Measurements from ENCODE around the gene TESMIN.

TESMIN gene

DNA sequence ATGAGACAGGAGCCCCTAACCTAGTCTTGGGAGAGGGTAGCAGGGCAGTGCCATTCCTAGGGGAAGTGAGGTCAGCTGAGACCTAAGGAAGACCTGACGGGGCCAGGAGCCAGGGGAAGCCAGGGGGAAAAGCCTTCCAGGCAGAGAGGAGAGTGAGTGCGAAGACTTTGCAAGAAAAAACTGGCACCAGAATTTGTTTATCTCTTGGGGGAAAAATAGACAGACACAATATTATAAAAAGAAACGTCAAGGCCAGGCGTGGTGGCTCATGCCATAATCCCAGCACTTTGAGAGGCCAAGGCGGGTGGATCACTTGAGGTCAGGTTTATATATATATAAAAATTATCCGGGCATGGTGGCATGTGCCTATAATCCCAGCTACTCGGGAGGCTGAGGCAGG is 26.9 kb upstream of the TESMIN start:
- DNase-seq (ENCODE audit: insufficient read length, low spot score), result no peak
- FAIRE-seq, result no peak
- TF ChIP-seq SPI1 (IDR thresholded peaks at IDR 0.05; ENCODE audit: low read depth, low read length) (no peak), TAF1 (IDR thresholded peaks at IDR 0.05; ENCODE audit: low read depth, low read length) (no peak), POLR2AphosphoS5 (IDR thresholded peaks at IDR 0.05; ENCODE audit: low read depth, low read length) (no peak)

DNA sequence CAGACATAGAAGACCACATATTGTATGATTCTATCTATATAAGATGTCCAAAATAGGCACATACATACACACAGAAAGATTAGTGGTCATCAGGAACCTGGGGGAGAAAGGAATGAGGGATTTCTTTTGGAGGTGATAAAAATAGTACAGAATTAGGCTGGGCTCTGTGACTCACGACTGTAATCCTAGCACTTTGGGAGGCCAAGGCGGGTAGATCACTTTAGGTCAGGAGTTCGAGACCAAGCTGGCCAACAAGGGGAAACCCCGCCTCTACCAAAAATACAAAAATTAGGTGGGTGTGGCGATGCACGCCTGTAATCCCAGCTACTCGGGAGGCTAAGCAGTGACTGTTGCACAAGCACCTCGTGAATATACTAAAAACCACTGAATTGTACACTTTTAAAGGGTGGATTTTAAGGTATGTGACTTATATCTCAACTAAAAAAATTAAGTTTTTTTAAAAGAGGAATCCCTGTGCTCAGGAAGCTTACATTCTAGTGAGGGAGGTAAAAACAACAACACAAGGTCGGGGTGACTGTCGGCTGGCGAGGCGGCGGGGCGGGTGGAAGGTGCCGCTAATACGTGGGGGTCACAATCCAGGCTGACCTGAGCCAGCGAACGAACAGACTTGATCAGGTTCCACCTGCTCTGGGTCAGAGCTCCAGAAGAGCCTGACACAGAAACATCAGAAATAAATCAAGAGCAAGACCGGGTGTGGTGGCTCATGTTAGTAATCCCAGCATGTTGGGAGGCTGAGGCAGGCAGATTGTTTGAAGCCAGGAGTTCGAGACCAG is 25.3 kb upstream of the TESMIN start:
- TF ChIP-seq TAF1 (IDR thresholded peaks at IDR 0.05; ENCODE audit: low read depth, low read length) (no peak), POU2F2 (IDR thresholded peaks at IDR 0.05; ENCODE audit: low read depth, low read length) (no peak), POLR2AphosphoS5 (IDR thresholded peaks at IDR 0.05; ENCODE audit: low read depth, low read length) (no peak), PAX5 (IDR thresholded peaks at IDR 0.05; ENCODE audit: insufficient read depth, low read length, severe bottlenecking) (no peak), POLR2A (IDR thresholded peaks at IDR 0.05; ENCODE audit: low read depth, low read length) (no peak), SPI1 (IDR thresholded peaks at IDR 0.05; ENCODE audit: low read depth, low read length) (no peak)
- FAIRE-seq (no peak), DNase-seq (ENCODE audit: insufficient read length, low spot score) (no peak)

DNA sequence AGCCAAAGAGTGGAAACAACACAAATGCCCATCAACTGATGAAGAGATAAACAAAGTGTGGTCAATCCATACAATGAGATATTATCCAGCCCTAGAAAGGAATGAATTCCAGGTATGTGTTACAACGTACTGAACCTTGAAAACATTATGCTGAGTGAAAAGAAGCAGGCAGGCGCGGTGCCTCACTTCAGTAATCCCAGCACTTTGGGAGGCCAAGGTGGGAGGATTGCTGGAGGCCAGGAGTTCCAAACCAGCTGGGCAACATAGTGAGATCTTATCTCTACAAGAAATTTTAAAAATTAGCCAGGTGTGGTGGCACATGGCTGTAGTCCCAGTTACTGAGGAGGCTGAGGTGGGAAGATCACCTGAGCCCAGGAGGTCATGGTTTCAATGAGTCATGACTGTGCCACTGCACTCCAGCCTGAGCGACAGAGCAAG is 24.6 kb upstream of the TESMIN start:
- no peak for TF ChIP-seq TAF1 (IDR thresholded peaks at IDR 0.05; ENCODE audit: low read depth, low read length)
- no peak for TF ChIP-seq PAX5 (IDR thresholded peaks at IDR 0.05; ENCODE audit: insufficient read depth, low read length, severe bottlenecking)
- TF ChIP-seq POLR2AphosphoS5 (IDR thresholded peaks at IDR 0.05; ENCODE audit: low read depth, low read length), result no peak
- TF ChIP-seq POLR2A (IDR thresholded peaks at IDR 0.05; ENCODE audit: low read depth, low read length), result no peak
- TF ChIP-seq SPI1 (IDR thresholded peaks at IDR 0.05; ENCODE audit: low read depth, low read length), result no peak
- TF ChIP-seq POU2F2 (IDR thresholded peaks at IDR 0.05; ENCODE audit: low read depth, low read length), result no peak
- DNase-seq (ENCODE audit: insufficient read length, low spot score) (no peak), FAIRE-seq (no peak)

DNA sequence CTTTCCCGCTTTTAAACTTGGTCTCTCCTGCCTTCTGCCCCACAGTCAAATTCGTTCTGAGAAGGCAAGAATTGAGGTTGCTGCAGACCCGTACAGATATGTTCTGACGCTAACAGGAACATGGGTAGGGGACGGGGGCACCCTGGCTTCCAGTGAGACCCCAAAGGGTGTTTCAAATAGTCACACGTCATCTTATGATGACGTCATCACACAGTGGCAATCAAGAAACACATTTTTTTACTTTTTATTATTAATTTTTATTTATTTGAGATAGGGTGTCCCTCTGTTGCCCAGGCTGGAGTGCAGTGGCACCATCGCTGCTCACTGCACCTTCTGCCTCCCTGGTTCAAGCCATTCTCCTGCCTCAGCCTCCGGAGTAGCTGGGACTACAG is 22.9 kb upstream of the TESMIN start:
- no peak for DNase-seq (ENCODE audit: insufficient read length, low spot score)
- TF ChIP-seq POLR2AphosphoS5 (IDR thresholded peaks at IDR 0.05; ENCODE audit: low read depth, low read length), result no peak
- TF ChIP-seq SPI1 (IDR thresholded peaks at IDR 0.05; ENCODE audit: low read depth, low read length), result no peak
- TF ChIP-seq TAF1 (IDR thresholded peaks at IDR 0.05; ENCODE audit: low read depth, low read length), result no peak
- no peak for TF ChIP-seq POU2F2 (IDR thresholded peaks at IDR 0.05; ENCODE audit: low read depth, low read length)
- TF ChIP-seq POLR2A (IDR thresholded peaks at IDR 0.05; ENCODE audit: low read depth, low read length), result no peak
- no peak for TF ChIP-seq PAX5 (IDR thresholded peaks at IDR 0.05; ENCODE audit: insufficient read depth, low read length, severe bottlenecking)
- FAIRE-seq, result no peak

DNA sequence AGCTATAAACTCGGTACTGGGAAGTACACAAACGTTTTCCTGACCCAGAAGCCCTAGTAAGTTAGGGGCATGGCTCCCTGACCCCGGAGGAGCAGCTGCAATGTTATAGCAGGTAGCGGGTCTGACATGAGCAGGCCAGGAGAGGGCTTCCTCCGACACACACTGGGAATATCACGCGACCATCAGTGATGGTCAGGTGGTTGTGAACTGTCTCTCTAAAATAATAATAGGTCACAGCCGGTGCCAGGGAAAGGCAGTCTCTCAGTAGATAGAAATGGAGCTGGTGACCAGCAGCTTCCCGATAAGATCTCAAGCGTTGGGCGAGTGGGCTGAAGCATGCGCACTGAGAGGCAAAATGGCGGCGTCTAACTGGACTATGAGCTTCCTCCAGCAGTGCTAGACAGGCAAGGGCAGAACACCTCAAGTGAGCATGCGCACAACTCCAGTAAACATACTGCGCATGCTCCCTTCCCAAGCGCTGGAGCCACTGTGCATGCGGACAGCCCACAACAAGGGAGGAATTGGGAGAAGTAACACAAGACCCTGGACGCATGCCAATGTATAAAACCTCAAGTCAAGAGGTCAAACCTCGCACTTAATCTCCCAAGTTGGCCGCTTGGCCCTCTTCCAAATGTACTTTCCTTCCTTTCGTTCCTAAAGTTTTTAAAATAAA is 22.3 kb upstream of the TESMIN start:
- no peak for FAIRE-seq
- TF ChIP-seq POU2F2 (IDR thresholded peaks at IDR 0.05; ENCODE audit: low read depth, low read length) (no peak), POLR2A (IDR thresholded peaks at IDR 0.05; ENCODE audit: low read depth, low read length) (no peak), PAX5 (IDR thresholded peaks at IDR 0.05; ENCODE audit: insufficient read depth, low read length, severe bottlenecking) (no peak), TAF1 (IDR thresholded peaks at IDR 0.05; ENCODE audit: low read depth, low read length) (no peak), SPI1 (IDR thresholded peaks at IDR 0.05; ENCODE audit: low read depth, low read length) (no peak), POLR2AphosphoS5 (IDR thresholded peaks at IDR 0.05; ENCODE audit: low read depth, low read length) (no peak)
- DNase-seq (ENCODE audit: insufficient read length, low spot score), result no peak

DNA sequence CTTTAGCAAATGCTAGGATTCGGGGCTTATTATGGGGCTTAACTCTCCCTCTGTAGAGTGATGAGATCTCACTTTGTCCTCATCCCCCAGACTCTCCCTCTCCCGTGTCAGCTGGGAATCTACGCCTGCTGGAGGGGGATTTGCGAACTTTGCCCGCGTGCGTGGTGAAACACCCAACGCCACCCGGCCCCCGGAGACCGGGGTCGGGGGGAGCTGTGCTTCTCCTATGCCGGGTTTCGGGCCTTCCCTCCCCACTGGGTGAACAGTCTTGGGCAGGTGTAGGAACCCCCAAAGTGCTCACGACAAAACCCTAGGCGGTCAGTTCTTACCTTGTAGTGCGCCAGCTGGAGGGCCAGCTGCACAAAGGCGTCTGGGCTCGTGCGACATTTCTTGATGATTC is 21.6 kb upstream of the TESMIN start:
- DNase-seq (ENCODE audit: insufficient read length, low spot score) (no peak), FAIRE-seq (no peak)
- TF ChIP-seq PAX5 (IDR thresholded peaks at IDR 0.05; ENCODE audit: insufficient read depth, low read length, severe bottlenecking) (no peak), POLR2AphosphoS5 (IDR thresholded peaks at IDR 0.05; ENCODE audit: low read depth, low read length) (no peak), POU2F2 (IDR thresholded peaks at IDR 0.05; ENCODE audit: low read depth, low read length) (no peak), POLR2A (IDR thresholded peaks at IDR 0.05; ENCODE audit: low read depth, low read length) (no peak), SPI1 (IDR thresholded peaks at IDR 0.05; ENCODE audit: low read depth, low read length) (no peak), TAF1 (IDR thresholded peaks at IDR 0.05; ENCODE audit: low read depth, low read length) (no peak)

DNA sequence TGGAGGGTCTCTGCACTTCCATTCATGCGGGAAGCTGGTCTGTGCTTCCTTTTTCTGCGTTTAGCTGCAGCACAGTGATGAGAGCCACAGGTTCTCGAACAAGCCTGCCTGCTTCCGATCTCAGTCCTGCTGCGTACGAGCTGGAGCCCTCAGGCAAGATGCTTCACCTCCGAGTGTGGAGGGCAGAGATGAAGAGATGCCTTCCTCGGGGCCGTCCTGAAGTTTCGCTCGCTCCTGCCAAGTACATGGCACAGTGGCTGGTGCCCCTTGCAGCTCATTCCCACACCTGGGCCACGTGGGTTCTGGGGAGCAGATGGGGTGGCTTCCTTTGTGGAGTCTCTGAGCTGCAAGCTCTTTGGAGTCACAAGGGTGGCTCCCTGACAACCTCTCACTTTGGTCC is 19.5 kb upstream of the TESMIN start:
- FAIRE-seq, result no peak
- no peak for DNase-seq (ENCODE audit: insufficient read length, low spot score)
- TF ChIP-seq POLR2A (IDR thresholded peaks at IDR 0.05; ENCODE audit: low read depth, low read length) (no peak), SPI1 (IDR thresholded peaks at IDR 0.05; ENCODE audit: low read depth, low read length) (no peak), POLR2AphosphoS5 (IDR thresholded peaks at IDR 0.05; ENCODE audit: low read depth, low read length) (no peak), PAX5 (IDR thresholded peaks at IDR 0.05; ENCODE audit: insufficient read depth, low read length, severe bottlenecking) (no peak), TAF1 (IDR thresholded peaks at IDR 0.05; ENCODE audit: low read depth, low read length) (no peak), POU2F2 (IDR thresholded peaks at IDR 0.05; ENCODE audit: low read depth, low read length) (no peak)

DNA sequence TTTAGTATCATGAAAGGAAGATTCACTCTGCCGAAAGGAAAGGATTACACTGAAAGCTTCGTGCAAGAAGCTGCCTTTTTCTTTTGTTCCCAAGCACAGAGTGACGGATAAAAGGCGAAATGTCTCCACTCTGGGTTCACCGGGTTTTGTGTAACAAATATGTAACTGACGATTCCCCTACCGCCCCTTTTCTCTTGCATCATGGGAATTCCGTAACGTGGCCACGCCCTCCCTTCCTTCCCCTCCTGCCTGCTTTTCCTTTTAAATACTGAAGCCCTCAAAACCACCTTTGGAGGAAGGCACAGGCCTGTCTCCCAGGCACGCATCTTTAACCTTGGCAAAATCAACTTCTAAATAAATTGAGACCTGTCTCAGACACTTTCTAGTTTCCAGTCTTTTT is 16.4 kb upstream of the TESMIN start:
- TF ChIP-seq TAF1 (IDR thresholded peaks at IDR 0.05; ENCODE audit: low read depth, low read length) (no peak), POLR2AphosphoS5 (IDR thresholded peaks at IDR 0.05; ENCODE audit: low read depth, low read length) (no peak), SPI1 (IDR thresholded peaks at IDR 0.05; ENCODE audit: low read depth, low read length) (no peak), PAX5 (IDR thresholded peaks at IDR 0.05; ENCODE audit: insufficient read depth, low read length, severe bottlenecking) (no peak), POLR2A (IDR thresholded peaks at IDR 0.05; ENCODE audit: low read depth, low read length) (no peak), POU2F2 (IDR thresholded peaks at IDR 0.05; ENCODE audit: low read depth, low read length) (no peak)
- DNase-seq (ENCODE audit: insufficient read length, low spot score), result no peak
- FAIRE-seq, result no peak

DNA sequence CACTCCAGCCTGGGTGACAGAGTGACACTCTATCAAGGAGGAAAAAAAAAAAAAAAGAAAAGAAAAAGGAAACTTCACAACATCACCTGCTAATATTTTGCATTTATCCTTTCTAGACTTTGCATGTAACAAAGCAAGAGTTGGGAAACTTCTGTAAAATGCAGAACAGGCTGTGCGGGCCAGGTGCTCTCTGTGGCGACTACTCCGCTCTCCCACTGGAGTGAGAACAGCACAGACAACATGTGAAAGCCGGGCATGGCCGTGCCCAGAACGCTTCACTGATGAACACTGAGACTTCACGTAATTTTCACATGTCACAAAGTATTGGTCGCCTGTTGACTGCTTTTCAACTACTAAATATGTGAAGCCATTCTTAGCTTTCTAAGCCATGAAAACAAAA is 15.5 kb upstream of the TESMIN start:
- no peak for DNase-seq (ENCODE audit: insufficient read length, low spot score)
- no peak for FAIRE-seq
- TF ChIP-seq POLR2A (IDR thresholded peaks at IDR 0.05; ENCODE audit: low read depth, low read length) (no peak), POU2F2 (IDR thresholded peaks at IDR 0.05; ENCODE audit: low read depth, low read length) (no peak), POLR2AphosphoS5 (IDR thresholded peaks at IDR 0.05; ENCODE audit: low read depth, low read length) (no peak)
